ENCODE measurements around the gene FAAP100. TPM values are rescaled to one million over a fixed set of nuclear protein-coding genes. Genes with fewer than 3 reads are reported as not detected.

FAAP100 gene
- total RNA-seq, 4 donors from 2014 or later, result 26.2 to 90.5 (median 37.4) TPM

DNA sequence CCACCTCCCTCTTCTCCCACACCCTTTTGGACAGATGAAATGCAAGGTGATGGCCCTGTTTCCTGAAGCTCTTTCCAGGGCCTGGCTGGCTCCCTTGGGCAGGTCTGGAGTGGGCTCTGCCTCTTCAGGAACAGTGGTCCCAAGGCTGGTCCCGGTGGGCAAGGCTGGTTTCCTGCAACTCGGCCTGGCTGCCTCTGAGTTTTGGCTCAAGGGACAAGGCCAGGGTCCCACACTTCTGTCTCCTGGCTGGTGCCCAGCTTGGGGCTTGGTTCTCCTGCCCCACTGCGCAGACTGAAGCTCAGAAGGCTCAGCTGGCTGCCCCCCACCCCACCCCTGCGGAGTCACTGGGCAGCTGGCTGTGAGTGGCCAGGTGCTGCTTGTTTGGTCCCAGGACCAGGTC lies 35.7 kb downstream of the FAAP100 start:
- intact Hi-C loops (cut with DNase I; ENCODE audit: low total_unique reads) (no loop called here), in situ Hi-C loops (cut with MboI; ENCODE audit: low pct_ligation_motif_present in 1 of 4, low pct_unique_long_range_greater_than_20kb in 1 of 4, low sequenced_read_pairs in 3 of 4) (no loop called here)
- no peaks in the 10 kb centered on the region for H3K9me3 ChIP-seq
- H3K4me1 ChIP-seq, result peaks cover 43 to 53% (median 48%) of the 10 kb centered on the region in 4 donors
- peak overlapping the region; percentile 99 to 100 (median 100) for H3K27ac ChIP-seq
- peak overlapping the region in 2 of 4 donors; percentile 82 to 87 for H3K4me3 ChIP-seq
- no peaks in the 10 kb centered on the region for H3K27me3 ChIP-seq
- TF ChIP-seq CTCF (IDR thresholded peaks at IDR 0.05) (no peak), POLR2A (IDR thresholded peaks at IDR 0.05) (no peak), POLR2AphosphoS5 (IDR thresholded peaks at IDR 0.05) (no peak), EP300 (IDR thresholded peaks at IDR 0.05; ENCODE audit: low read depth) (no peak)
- WGBS, 2 donors (ENCODE audit: low coverage in 1 of 2), result 66% methylated on average over 3 of the region's 4 CpGs; no CpG with 5 or more reads in 1 of the 2 donors
- peaks cover 0 to 6% (median 5%) of the 10 kb centered on the region in 4 donors for H3K36me3 ChIP-seq
- DNase-seq, result peak; percentile 11

DNA sequence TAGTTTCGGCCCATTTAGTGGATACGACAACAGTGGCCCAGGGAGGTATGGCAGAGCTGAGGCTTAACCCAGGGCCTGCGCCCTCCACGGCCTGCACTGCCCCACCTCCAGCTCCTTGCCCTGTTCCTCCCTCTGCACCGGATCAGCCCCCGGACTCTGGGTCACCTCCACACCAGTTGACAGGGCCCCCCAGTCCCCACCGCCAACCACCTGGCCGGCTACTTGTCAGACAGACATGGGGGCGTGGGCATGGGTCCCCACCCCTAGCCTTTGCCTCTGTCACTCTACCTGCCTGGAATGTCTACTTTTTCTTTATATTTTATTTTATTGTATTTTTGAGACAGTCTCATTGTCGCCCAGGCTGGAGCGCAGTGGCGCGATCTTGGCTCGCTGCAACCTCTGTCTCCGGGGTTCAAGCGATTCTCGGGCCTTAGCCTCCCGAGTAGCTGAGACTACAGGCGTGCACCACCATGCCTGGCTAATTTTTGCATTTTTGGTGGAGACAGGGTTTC lies 36.6 kb downstream of the FAAP100 start:
- Histone ChIP-seq H3K4me3 (peak overlapping the region; percentile 82 to 96 (median 86)), H3K27me3 (no peaks in the 10 kb centered on the region), H3K4me1 (peaks cover 43 to 53% (median 48%) of the 10 kb centered on the region in 4 donors), H3K9me3 (no peaks in the 10 kb centered on the region), H3K36me3 (peaks cover 0 to 15% (median 11%) of the 10 kb centered on the region in 4 donors), H3K27ac (peak overlapping the region; percentile 99 to 100 (median 100))
- DNase-seq, result no peak
- 31% methylated on average over 19 of the region's 19 CpGs; no CpG with 5 or more reads in 1 of the 2 donors for WGBS, 2 donors (ENCODE audit: low coverage in 1 of 2)
- intact Hi-C loops (cut with DNase I; ENCODE audit: low total_unique reads), result no loop called here
- in situ Hi-C loops (cut with MboI; ENCODE audit: low pct_ligation_motif_present in 1 of 4, low pct_unique_long_range_greater_than_20kb in 1 of 4, low sequenced_read_pairs in 3 of 4), result no loop called here
- no peak for TF ChIP-seq EP300 (IDR thresholded peaks at IDR 0.05; ENCODE audit: low read depth)
- no peak for TF ChIP-seq POLR2AphosphoS5 (IDR thresholded peaks at IDR 0.05)
- TF ChIP-seq CTCF (IDR thresholded peaks at IDR 0.05), result no peak

- DNase-seq, result peak; percentile 90
- in situ Hi-C loops (cut with MboI; ENCODE audit: low pct_ligation_motif_present in 1 of 4, low pct_unique_long_range_greater_than_20kb in 1 of 4, low sequenced_read_pairs in 3 of 4), result no loop called here
- H3K36me3 ChIP-seq, result peaks cover 0 to 21% (median 15%) of the 10 kb centered on the region in 4 donors
- 1% methylated on average over 56 of the region's 82 CpGs; no CpG with 5 or more reads in 1 of the 2 donors for WGBS, 2 donors (ENCODE audit: low coverage in 1 of 2)
- H3K9me3 ChIP-seq, result no peaks in the 10 kb centered on the region
- intact Hi-C loops (cut with DNase I; ENCODE audit: low total_unique reads), result no loop called here
- no peaks in the 10 kb centered on the region for H3K27me3 ChIP-seq
- H3K4me3 ChIP-seq, result peak overlapping the region; percentile 82 to 96 (median 86)
- no peak for TF ChIP-seq CTCF (IDR thresholded peaks at IDR 0.05)
- peak; percentile 63 for TF ChIP-seq POLR2A (IDR thresholded peaks at IDR 0.05)
- TF ChIP-seq POLR2AphosphoS5 (IDR thresholded peaks at IDR 0.05), result peak; percentile 7 to 59 (median 34)
- TF ChIP-seq EP300 (IDR thresholded peaks at IDR 0.05; ENCODE audit: low read depth), result no peak
- H3K27ac ChIP-seq, result peak overlapping the region; percentile 99 to 100 (median 100)
- H3K4me1 ChIP-seq, result peaks cover 40 to 54% (median 48%) of the 10 kb centered on the region in 4 donors
Observed at GRCh38 chr17:81514739-81515529, 37.2 kb downstream of the FAAP100 start.

- no peak for DNase-seq
- peak overlapping the region; percentile 82 to 96 (median 86) for H3K4me3 ChIP-seq
- H3K27me3 ChIP-seq, result no peaks in the 10 kb centered on the region
- no peaks in the 10 kb centered on the region for H3K9me3 ChIP-seq
- intact Hi-C loops (cut with DNase I; ENCODE audit: low total_unique reads) (no loop called here), in situ Hi-C loops (cut with MboI; ENCODE audit: low pct_ligation_motif_present in 1 of 4, low pct_unique_long_range_greater_than_20kb in 1 of 4, low sequenced_read_pairs in 3 of 4) (no loop called here)
- WGBS, 2 donors (ENCODE audit: low coverage in 1 of 2), result 1% methylated on average over 21 of the region's 34 CpGs; no CpG with 5 or more reads in 1 of the 2 donors
- peaks cover 35 to 54% (median 47%) of the 10 kb centered on the region in 4 donors for H3K4me1 ChIP-seq
- H3K36me3 ChIP-seq, result peaks cover 0 to 24% (median 17%) of the 10 kb centered on the region in 4 donors
- peak; percentile 9 for TF ChIP-seq POLR2A (IDR thresholded peaks at IDR 0.05)
- peak in 1 of 3 donors; percentile 55 for TF ChIP-seq POLR2AphosphoS5 (IDR thresholded peaks at IDR 0.05)
- TF ChIP-seq EP300 (IDR thresholded peaks at IDR 0.05; ENCODE audit: low read depth), result no peak
- peak overlapping the region; percentile 99 to 100 (median 100) for H3K27ac ChIP-seq
Observed at GRCh38 chr17:81514489-81514738, 37.7 kb downstream of the FAAP100 start.
